AG08396 (cell line): ENCODE data around the gene PLA2G12B.

ENCODE experiments used
- DNase-seq: peaks from one replicate; pipeline ENCODE4 v3.0.0; 2012; ENCODE audit warnings: low spot score, mixed read lengths

The PLA2G12B gene

DNA sequence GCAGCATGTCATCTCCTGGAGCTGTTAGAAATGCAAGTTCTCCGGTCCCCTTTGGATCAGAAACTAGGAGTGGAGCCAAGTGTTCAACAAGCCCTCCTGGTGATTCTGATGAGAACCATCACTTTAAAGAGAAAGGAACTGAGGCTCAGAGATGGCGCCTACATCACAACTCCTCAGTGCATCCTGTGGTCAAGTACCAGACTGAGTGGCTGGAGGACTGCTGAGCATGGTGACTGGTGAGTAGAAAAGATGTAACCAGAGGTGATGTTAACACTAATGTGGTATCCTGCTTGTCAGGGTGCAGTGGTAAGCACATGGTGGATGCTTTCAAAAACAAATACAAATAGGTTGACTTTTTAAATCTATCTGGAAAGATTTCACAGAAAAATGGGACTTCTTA is 64.5 kb downstream of the PLA2G12B start:
- DNase-seq, result no peak

DNA sequence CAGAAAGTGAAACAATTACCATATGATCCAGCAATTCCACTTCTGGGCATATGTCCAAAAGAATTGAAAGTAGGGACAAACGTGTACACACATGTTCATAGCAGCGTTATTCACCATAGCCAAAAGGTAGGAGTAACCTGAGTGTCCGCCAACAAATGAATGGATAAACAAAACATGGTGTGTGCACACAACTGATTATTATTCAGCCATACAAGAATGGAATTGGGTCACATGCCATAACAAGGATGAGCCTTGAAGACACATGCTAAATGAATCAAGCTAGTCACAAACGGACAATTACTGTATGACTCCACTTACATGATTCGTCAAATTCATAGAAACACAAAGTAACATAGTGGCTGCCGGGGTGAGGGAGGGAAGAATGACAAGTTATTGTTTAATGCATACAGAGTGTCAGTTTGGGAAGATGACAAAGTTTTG is 65.2 kb downstream of the PLA2G12B start:
- DNase-seq, result no peak

DNA sequence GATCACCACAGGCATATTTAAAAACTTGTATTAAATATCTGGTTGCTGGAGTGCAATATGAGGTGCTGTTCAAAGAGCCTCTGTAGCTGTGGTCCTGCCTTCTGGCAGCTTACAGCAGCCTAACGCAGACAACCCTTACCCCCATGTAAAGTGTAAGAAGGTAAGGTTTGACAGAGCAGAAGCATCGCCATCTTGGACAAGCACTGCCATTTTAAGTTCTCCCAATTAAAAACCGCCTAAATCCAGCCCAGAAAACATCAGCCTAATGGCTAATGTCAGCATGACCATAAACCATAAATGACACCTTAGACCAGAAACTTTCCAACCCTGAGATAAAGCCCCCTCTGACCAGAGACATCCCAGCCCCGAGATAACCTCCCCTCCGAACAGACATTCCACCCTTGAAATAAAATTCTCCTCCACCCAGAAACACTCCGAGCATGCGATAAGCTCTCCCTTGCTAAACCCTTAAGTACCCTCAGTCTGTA is 66.4 kb downstream of the PLA2G12B start:
- no peak for DNase-seq

GRCh38 chr10:72887043-72887442 is 67.6 kb downstream of the PLA2G12B start:
- no peak for DNase-seq

- DNase-seq, result no peak
Measured at GRCh38 chr10:72886621-72887020, 68.0 kb downstream of the PLA2G12B start.

- DNase-seq, result no peak
Measured at GRCh38 chr10:72885953-72886352, 68.7 kb downstream of the PLA2G12B start.
